ENCODE data around the gene ING4. TPM values are rescaled to one million over a fixed set of nuclear protein-coding genes. Genes with fewer than 3 reads are reported as not detected.

The ING4 gene
- total RNA-seq, 2 experiments from 2014 or later = 16.6 to 16.7 TPM

DNA sequence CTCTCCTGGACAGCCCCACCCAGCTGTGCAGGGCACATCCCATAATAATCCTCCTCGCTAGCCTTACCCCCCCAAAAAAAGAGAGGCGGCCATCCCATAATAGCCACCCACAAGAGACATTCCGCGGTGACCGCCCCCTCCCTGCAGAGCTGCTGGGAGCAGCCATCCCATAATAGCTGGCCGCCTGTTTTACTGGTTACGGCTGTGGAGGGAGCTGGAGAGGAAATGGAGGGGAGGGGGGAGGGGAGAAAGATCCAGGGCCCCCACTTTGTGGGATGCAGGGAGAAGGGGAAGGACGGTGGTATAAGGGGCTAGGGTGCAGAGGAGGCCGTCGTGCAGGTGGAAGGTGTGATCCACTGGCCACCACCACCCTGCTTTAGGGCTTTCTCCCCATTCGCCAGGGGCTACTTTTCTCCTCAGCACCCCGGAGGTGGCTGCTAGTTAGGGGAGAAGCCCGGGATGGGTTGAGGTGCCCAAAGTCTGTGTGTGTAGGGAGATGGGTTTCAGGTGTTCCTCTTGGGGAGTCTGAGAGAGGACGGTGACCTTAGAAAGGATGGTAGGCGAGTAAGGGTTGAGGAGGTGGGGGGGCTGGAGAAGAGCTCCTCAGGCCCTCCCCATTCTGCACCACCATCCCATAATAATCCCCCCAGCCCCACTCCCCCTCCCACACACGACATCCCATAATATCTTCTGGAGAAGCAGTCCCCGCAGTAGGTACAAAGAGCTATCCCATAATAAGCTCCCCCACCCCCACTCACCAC, 49.7 kb downstream of the ING4 start:
- Mint-ChIP-seq H3K27ac (peak overlapping the region; percentile 78), H3K4me1 (ENCODE audit: low read depth) (peaks cover 46% of the 10 kb centered on the region), H3K36me3 (ENCODE audit: low read depth) (no peaks in the 10 kb centered on the region), H3K27me3 (no peaks in the 10 kb centered on the region), H3K4me3 (no peak overlapping the region), H3K9me3 (no peaks in the 10 kb centered on the region)
- ChIA-PET POLR2A (interaction anchor here (0.6 to 2.9 kb wide), 13 partner anchors 8 to 495 kb away, joined by 3 to 10 read pairs (median 3); partner anchors contain the start of genes COPS7A, LPAR5 and ZNF384), CTCF (interaction anchor here (0.6 to 3.9 kb wide), 6 partner anchors 8 to 325 kb away, joined by 3 to 21 read pairs (median 4); partner anchors contain the start of genes MLF2 and ZNF384)
- ATAC-seq = peak; percentile 3
- TF ChIP-seq CTCF (IDR thresholded peaks at IDR 0.05) = no peak
- DNase-seq = peak; percentile 49
- intact Hi-C loops (cut with micrococcal nuclease) = no loop called here

GRCh38 chr12:6612652-6613014, 50.3 kb downstream of the ING4 start:
- no peaks in the 10 kb centered on the region for H3K36me3 Mint-ChIP-seq (ENCODE audit: low read depth)
- peak overlapping the region; percentile 78 for H3K27ac Mint-ChIP-seq
- peaks cover 43% of the 10 kb centered on the region for H3K4me1 Mint-ChIP-seq (ENCODE audit: low read depth)
- CTCF ChIA-PET = interaction anchor here (0.6 to 3.9 kb wide), 4 partner anchors 9 to 83 kb away, joined by 3 to 21 read pairs (median 4); partner anchors contain the start of gene ZNF384
- H3K4me3 Mint-ChIP-seq = no peak overlapping the region
- POLR2A ChIA-PET = interaction anchor here (0.6 to 2.9 kb wide), 9 partner anchors 9 to 496 kb away, joined by 3 to 10 read pairs (median 3); partner anchors contain the start of genes COPS7A and LPAR5
- TF ChIP-seq CTCF (IDR thresholded peaks at IDR 0.05) = no peak
- H3K27me3 Mint-ChIP-seq = no peaks in the 10 kb centered on the region
- intact Hi-C loops (cut with micrococcal nuclease) = no loop called here
- no peak for ATAC-seq
- no peaks in the 10 kb centered on the region for H3K9me3 Mint-ChIP-seq
- DNase-seq = no peak

DNA sequence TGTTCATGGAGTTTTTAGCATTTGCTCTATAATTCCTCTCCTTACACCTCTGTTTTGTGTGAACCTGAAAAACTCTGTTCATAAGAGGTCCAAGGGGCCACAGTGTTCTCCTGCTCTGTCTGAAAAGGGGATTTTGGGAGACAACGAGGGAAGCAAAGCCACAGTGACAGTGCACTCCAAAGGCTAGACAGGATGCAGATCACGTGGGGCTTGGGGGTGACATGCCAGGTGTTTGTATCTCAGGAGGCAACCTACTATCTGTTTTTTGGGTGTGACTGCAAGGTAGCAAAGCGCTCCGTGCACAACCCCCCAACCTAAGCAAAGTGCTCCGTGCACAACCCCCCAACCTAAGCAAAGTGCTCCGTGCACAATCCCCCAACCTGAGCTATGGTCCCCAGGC, 50.7 kb downstream of the ING4 start:
- intact Hi-C loops (cut with micrococcal nuclease) = no loop called here
- peak; percentile 60 for DNase-seq
- ChIA-PET CTCF (interaction anchor here (0.6 to 3.9 kb wide), 4 partner anchors 9 to 84 kb away, joined by 3 to 21 read pairs (median 4); partner anchors contain the start of gene ZNF384), POLR2A (interaction anchor here (0.7 to 2.9 kb wide), 7 partner anchors 9 to 479 kb away, joined by 3 to 10 read pairs (median 3); partner anchors contain the start of genes COPS7A and LPAR5)
- no peak for TF ChIP-seq CTCF (IDR thresholded peaks at IDR 0.05)
- Mint-ChIP-seq H3K9me3 (no peaks in the 10 kb centered on the region), H3K27ac (peak overlapping the region; percentile 78), H3K36me3 (ENCODE audit: low read depth) (no peaks in the 10 kb centered on the region), H3K4me1 (ENCODE audit: low read depth) (peaks cover 42% of the 10 kb centered on the region), H3K27me3 (no peaks in the 10 kb centered on the region), H3K4me3 (no peak overlapping the region)
- no peak for ATAC-seq

DNA sequence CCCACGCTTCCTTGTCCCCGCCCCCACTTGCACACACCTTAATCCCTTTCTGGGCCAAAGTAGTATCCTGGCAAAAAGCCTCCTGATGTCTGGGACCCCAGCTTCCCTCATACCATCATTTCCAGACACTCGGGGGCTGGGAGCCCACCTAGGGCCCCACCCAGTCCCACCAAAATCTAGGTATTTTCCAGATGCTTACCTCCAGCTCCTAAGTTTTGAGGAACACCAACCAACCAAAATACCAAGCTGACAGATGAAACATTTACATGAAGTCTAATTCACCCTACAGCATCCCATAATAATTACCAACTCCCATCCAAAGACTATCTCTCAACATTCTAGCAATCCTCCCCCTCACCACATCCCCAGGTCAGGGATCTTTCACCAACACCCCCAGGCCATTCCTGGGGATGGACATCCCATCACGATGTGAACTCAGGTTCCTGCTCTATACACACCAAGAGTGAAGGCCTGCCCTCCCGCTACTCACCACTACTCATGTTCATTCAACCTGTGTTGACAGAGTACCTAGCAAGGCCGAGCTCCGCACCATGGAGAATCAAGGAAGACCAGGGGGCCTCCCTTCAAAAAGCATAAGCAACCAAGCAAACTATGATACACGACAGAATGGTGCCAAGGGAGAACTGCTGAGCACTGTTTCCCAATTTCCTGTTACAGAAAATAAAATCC, 54.2 kb downstream of the ING4 start:
- H3K4me3 Mint-ChIP-seq = no peak overlapping the region
- TF ChIP-seq CTCF (IDR thresholded peaks at IDR 0.05) = no peak
- H3K9me3 Mint-ChIP-seq = no peaks in the 10 kb centered on the region
- ATAC-seq (no peak), DNase-seq (peak; percentile 66)
- no peak overlapping the region for H3K27ac Mint-ChIP-seq
- POLR2A ChIA-PET = interaction anchor here (1.0 to 2.2 kb wide), 7 partner anchors 11 to 335 kb away, joined by 3 to 8 read pairs (median 6); partner anchors contain the start of genes C12orf57, LPAR5, RNU7-1 and ZNF384
- no peaks in the 10 kb centered on the region for H3K27me3 Mint-ChIP-seq
- peaks cover 52% of the 10 kb centered on the region for H3K4me1 Mint-ChIP-seq (ENCODE audit: low read depth)
- intact Hi-C loops (cut with micrococcal nuclease) = loop anchor here (5.0 kb wide), 1 partner anchor 36 kb away; no protein-coding TSS in a partner anchor
- peaks cover 22% of the 10 kb centered on the region for H3K36me3 Mint-ChIP-seq (ENCODE audit: low read depth)
- CTCF ChIA-PET = interaction anchor here (1.0 to 1.5 kb wide), 4 partner anchors 12 to 115 kb away, joined by 3 to 8 read pairs (median 4); partner anchors contain the start of gene COPS7A
